HEK293 (cell line): Measurements from ENCODE around the gene EVX1.

Experiments
- BCL11B ChIP-seq: fragments of 450-650 bp; formaldehyde crosslinking; IDR thresholded peaks from 2 replicates; pipeline ENCODE4 v1.5.1; 2016; ENCODE audit warnings: low read depth, missing biosample characterization, missing genetic modification characterization
- KLF1 ChIP-seq: fragments of 450-650 bp; formaldehyde crosslinking; IDR thresholded peaks from 2 replicates; pipeline ENCODE4 v1.5.1; 2016; ENCODE audit warnings: missing biosample characterization, missing genetic modification characterization
- KLF16 ChIP-seq: fragments of 450-650 bp; formaldehyde crosslinking; IDR thresholded peaks from 2 replicates; pipeline ENCODE4 v1.5.1; 2017; ENCODE audit warnings: missing biosample characterization, missing genetic modification characterization
- KLF7 ChIP-seq: fragments of 450-650 bp; formaldehyde crosslinking; IDR thresholded peaks from 2 replicates; pipeline ENCODE4 v1.5.1; 2016; ENCODE audit warnings: missing biosample characterization, missing genetic modification characterization, borderline replicate concordance
- MYNN ChIP-seq: fragments of 450-650 bp; formaldehyde crosslinking; IDR thresholded peaks from 2 replicates; pipeline ENCODE4 v1.5.1; 2016; ENCODE audit warnings: missing biosample characterization, missing genetic modification characterization, borderline replicate concordance
- OSR2 ChIP-seq: fragments of 450-650 bp; formaldehyde crosslinking; IDR thresholded peaks from 2 replicates; pipeline ENCODE4 v1.5.1; 2016; ENCODE audit warnings: missing biosample characterization, missing genetic modification characterization
- PRDM1 ChIP-seq: fragments of 450-650 bp; formaldehyde crosslinking; IDR thresholded peaks from 2 replicates; pipeline ENCODE4; 2016; ENCODE audit warnings: missing biosample characterization, missing genetic modification characterization
- WT1 ChIP-seq: fragments of 450-650 bp; formaldehyde crosslinking; IDR thresholded peaks from 2 replicates; pipeline ENCODE4 v1.5.1; 2016; ENCODE audit warnings: missing biosample characterization, missing genetic modification characterization
- ZNF10 ChIP-seq: fragments of 450-650 bp; formaldehyde crosslinking; IDR thresholded peaks from 2 replicates; pipeline ENCODE4 v1.5.1; 2017; ENCODE audit warnings: missing biosample characterization, missing genetic modification characterization
- ZNF202 ChIP-seq: fragments of 450-650 bp; formaldehyde crosslinking; IDR thresholded peaks from 2 replicates; pipeline ENCODE4 v1.5.1; 2016; ENCODE audit warnings: missing biosample characterization, missing genetic modification characterization, borderline replicate concordance
- ZNF239 ChIP-seq: fragments of 450-650 bp; formaldehyde crosslinking; IDR thresholded peaks from 2 replicates; pipeline ENCODE4 v1.5.1; 2016; ENCODE audit warnings: missing biosample characterization, missing genetic modification characterization
- ZNF274 ChIP-seq, 2 experiments: fragments of 200-500 bp in 1 of 2; fragments of 450-650 bp in 1 of 2; sonication (Bioruptor generic) in 1 of 2; formaldehyde crosslinking in 1 of 2; IDR thresholded peaks; 2 replicates each; pipeline versions ENCODE4 v1.5.1 to v1.6.1; 2014 to 2016; ENCODE audit warnings: borderline replicate concordance in 1 of 2, inconsistent platforms in 1 of 2, low read length in 1 of 2, missing biosample characterization in 1 of 2, missing genetic modification characterization in 1 of 2
- ZNF48 ChIP-seq: fragments of 450-650 bp; formaldehyde crosslinking; IDR thresholded peaks from 2 replicates; pipeline ENCODE4 v1.5.1; 2016; ENCODE audit warnings: missing biosample characterization, missing genetic modification characterization
- ZNF549 ChIP-seq: fragments of 450-650 bp; IDR thresholded peaks from 2 replicates; pipeline ENCODE4 v1.5.1; 2018; ENCODE audit warnings: missing biosample characterization, missing genetic modification characterization, mild to moderate bottlenecking, inconsistent platforms, moderate library complexity
- ZNF596 ChIP-seq: fragments of 450-650 bp; IDR thresholded peaks from 2 replicates; pipeline ENCODE4 v1.5.0; 2018; ENCODE audit warnings: missing biosample characterization, mild to moderate bottlenecking, missing genetic modification characterization, moderate library complexity
- ZNF600 ChIP-seq: fragments of 450-650 bp; formaldehyde crosslinking; IDR thresholded peaks from 2 replicates; pipeline ENCODE4 v1.5.1; 2016; ENCODE audit warnings: missing biosample characterization, missing genetic modification characterization
- ZNF621 ChIP-seq: fragments of 450-650 bp; formaldehyde crosslinking; IDR thresholded peaks from 2 replicates; pipeline ENCODE4 v1.5.1; 2017; ENCODE audit warnings: missing biosample characterization, missing genetic modification characterization
- ZNF76 ChIP-seq: fragments of 450-650 bp; formaldehyde crosslinking; IDR thresholded peaks from 2 replicates; pipeline ENCODE4; 2016; ENCODE audit warnings: low read depth, missing biosample characterization, missing genetic modification characterization, borderline replicate concordance
- ZNF768 ChIP-seq: fragments of 450-650 bp; formaldehyde crosslinking; IDR thresholded peaks from 2 replicates; pipeline ENCODE4 v1.5.1; 2018; ENCODE audit warnings: missing biosample characterization, mild to moderate bottlenecking, missing genetic modification characterization
- ZNF791 ChIP-seq: fragments of 450-650 bp; formaldehyde crosslinking; IDR thresholded peaks from 2 replicates; pipeline ENCODE4 v1.5.1; 2016; ENCODE audit warnings: missing biosample characterization, missing genetic modification characterization
- ZNF843 ChIP-seq: fragments of 450-650 bp; formaldehyde crosslinking; IDR thresholded peaks from 2 replicates; pipeline ENCODE4 v1.5.1; 2016; ENCODE audit warnings: missing biosample characterization, missing genetic modification characterization
- ZSCAN16 ChIP-seq: fragments of 450-650 bp; formaldehyde crosslinking; IDR thresholded peaks from 2 replicates; pipeline ENCODE4 v1.5.1; 2016; ENCODE audit warnings: missing biosample characterization, missing genetic modification characterization
- TF ChIP-seq, protein P1 (sequence below): fragments of 450-650 bp; formaldehyde crosslinking; IDR thresholded peaks from 2 replicates; pipeline ENCODE4 v1.5.1; 2016; ENCODE audit warnings: missing biosample characterization, missing genetic modification characterization
- TF ChIP-seq, protein P2 (sequence below): fragments of 450-650 bp; formaldehyde crosslinking; IDR thresholded peaks from 2 replicates; pipeline ENCODE4 v1.5.1; 2017; ENCODE audit warnings: missing biosample characterization, missing genetic modification characterization
- TF ChIP-seq, protein P3 (sequence below): fragments of 450-650 bp; formaldehyde crosslinking; IDR thresholded peaks from 2 replicates; pipeline ENCODE4 v1.5.1; 2017; ENCODE audit warnings: missing biosample characterization, missing genetic modification characterization
- TF ChIP-seq, protein P4 (sequence below): fragments of 450-650 bp; formaldehyde crosslinking; IDR thresholded peaks from 2 replicates; pipeline ENCODE4 v1.5.1; 2016; ENCODE audit warnings: missing biosample characterization, missing genetic modification characterization, low read depth
- TF ChIP-seq, protein P5 (sequence below): fragments of 450-650 bp; formaldehyde crosslinking; IDR thresholded peaks from 2 replicates; pipeline ENCODE4 v1.5.1; 2016; ENCODE audit warnings: missing biosample characterization, missing genetic modification characterization

The EVX1 gene

DNA sequence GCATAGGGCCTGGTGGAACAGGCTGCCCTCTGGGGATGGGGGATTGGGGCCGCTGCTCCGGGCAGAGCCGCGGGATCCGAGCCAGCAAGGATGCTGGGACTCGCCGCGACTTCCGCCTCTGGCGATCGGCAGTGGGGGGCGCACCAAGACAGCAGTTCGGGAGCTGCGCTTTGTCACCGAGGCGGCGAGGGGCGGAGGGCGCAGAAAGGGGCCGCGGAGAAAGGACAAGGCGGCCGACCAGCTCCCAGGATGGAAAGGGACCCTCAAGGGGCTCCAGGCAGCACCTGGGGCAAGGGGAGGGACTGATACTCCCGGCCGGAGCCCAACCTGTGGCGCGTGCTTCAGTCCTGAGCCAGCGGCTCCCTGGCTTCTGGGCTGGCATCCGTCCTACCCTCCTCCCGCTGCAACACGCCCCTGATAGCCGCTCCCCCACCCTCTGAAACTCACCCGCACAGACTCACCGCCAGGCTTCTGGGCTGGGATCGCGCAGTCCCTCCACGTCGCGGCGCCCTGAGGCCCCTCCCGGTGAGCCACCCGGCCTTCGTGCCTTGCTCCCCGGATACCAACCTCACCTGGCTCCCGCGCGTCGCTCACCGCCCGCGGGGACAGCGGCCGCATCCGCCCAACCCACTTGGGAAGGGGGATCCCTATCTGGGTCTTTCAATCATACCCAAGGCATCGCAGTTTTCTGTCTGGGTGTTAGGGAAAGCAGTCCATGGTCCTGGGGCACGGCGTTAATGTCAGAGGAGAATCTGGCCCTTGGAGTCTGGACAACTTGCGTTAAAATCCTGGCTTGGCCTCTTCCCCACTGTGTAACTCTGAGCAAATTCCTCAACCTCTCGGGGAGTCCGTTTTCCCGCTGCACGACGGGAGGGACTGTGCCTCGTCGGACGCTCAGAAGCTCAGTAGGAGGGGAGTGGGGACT is 7.0 kb upstream of the EVX1 start (continued):
- TF ChIP-seq, protein P1, sequence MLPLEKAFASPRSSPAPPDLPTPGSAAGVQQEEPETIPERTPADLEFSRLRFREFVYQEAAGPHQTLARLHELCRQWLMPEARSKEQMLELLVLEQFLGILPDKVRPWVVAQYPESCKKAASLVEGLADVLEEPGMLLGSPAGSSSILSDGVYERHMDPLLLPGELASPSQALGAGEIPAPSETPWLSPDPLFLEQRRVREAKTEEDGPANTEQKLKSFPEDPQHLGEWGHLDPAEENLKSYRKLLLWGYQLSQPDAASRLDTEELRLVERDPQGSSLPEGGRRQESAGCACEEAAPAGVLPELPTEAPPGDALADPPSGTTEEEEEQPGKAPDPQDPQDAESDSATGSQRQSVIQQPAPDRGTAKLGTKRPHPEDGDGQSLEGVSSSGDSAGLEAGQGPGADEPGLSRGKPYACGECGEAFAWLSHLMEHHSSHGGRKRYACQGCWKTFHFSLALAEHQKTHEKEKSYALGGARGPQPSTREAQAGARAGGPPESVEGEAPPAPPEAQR (tag by site-specific recombination) = no peak
- TF ChIP-seq ZSCAN16 (tag by site-specific recombination) (no peak), ZNF596 (tag by site-specific recombination) (no peak), ZNF48 (tag by site-specific recombination) (no peak), ZNF274 (IDR thresholded peaks at IDR 0.05; ENCODE audit: low read length) (no peak), ZNF274 (tag by site-specific recombination; IDR thresholded peaks at IDR 0.05; ENCODE audit: borderline replicate concordance) (no peak), WT1 (tag by site-specific recombination) (peak; percentile 44; the same call in 1 of the 2 replicates), ZNF768 (tag by site-specific recombination) (no peak), ZNF600 (tag by site-specific recombination) (no peak), MYNN (no peak), PRDM1 (tag by site-specific recombination) (no peak), ZNF239 (tag by site-specific recombination) (no peak), ZNF791 (no peak), KLF7 (tag by site-specific recombination) (no peak), ZNF549 (tag by site-specific recombination) (no peak), ZNF843 (tag by site-specific recombination) (no peak), ZNF202 (tag by site-specific recombination) (no peak), KLF1 (peak; percentile 63; the same call in 1 of the 2 replicates), ZNF10 (tag by site-specific recombination) (no peak), KLF16 (peak; percentile 77), ZNF76 (peak; percentile 71), OSR2 (tag by site-specific recombination) (peak; percentile 78; the same call in 1 of the 2 replicates), BCL11B (no peak), ZNF621 (tag by site-specific recombination) (no peak)
- TF ChIP-seq, protein P2, sequence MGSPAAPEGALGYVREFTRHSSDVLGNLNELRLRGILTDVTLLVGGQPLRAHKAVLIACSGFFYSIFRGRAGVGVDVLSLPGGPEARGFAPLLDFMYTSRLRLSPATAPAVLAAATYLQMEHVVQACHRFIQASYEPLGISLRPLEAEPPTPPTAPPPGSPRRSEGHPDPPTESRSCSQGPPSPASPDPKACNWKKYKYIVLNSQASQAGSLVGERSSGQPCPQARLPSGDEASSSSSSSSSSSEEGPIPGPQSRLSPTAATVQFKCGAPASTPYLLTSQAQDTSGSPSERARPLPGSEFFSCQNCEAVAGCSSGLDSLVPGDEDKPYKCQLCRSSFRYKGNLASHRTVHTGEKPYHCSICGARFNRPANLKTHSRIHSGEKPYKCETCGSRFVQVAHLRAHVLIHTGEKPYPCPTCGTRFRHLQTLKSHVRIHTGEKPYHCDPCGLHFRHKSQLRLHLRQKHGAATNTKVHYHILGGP = no peak
- TF ChIP-seq, protein P3, sequence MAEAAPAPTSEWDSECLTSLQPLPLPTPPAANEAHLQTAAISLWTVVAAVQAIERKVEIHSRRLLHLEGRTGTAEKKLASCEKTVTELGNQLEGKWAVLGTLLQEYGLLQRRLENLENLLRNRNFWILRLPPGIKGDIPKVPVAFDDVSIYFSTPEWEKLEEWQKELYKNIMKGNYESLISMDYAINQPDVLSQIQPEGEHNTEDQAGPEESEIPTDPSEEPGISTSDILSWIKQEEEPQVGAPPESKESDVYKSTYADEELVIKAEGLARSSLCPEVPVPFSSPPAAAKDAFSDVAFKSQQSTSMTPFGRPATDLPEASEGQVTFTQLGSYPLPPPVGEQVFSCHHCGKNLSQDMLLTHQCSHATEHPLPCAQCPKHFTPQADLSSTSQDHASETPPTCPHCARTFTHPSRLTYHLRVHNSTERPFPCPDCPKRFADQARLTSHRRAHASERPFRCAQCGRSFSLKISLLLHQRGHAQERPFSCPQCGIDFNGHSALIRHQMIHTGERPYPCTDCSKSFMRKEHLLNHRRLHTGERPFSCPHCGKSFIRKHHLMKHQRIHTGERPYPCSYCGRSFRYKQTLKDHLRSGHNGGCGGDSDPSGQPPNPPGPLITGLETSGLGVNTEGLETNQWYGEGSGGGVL (tag by site-specific recombination) = peak; percentile 8; the same call in 1 of the 2 replicates
- TF ChIP-seq, protein P4, sequence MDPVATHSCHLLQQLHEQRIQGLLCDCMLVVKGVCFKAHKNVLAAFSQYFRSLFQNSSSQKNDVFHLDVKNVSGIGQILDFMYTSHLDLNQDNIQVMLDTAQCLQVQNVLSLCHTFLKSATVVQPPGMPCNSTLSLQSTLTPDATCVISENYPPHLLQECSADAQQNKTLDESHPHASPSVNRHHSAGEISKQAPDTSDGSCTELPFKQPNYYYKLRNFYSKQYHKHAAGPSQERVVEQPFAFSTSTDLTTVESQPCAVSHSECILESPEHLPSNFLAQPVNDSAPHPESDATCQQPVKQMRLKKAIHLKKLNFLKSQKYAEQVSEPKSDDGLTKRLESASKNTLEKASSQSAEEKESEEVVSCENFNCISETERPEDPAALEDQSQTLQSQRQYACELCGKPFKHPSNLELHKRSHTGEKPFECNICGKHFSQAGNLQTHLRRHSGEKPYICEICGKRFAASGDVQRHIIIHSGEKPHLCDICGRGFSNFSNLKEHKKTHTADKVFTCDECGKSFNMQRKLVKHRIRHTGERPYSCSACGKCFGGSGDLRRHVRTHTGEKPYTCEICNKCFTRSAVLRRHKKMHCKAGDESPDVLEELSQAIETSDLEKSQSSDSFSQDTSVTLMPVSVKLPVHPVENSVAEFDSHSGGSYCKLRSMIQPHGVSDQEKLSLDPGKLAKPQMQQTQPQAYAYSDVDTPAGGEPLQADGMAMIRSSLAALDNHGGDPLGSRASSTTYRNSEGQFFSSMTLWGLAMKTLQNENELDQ = no peak
- TF ChIP-seq, protein P5, sequence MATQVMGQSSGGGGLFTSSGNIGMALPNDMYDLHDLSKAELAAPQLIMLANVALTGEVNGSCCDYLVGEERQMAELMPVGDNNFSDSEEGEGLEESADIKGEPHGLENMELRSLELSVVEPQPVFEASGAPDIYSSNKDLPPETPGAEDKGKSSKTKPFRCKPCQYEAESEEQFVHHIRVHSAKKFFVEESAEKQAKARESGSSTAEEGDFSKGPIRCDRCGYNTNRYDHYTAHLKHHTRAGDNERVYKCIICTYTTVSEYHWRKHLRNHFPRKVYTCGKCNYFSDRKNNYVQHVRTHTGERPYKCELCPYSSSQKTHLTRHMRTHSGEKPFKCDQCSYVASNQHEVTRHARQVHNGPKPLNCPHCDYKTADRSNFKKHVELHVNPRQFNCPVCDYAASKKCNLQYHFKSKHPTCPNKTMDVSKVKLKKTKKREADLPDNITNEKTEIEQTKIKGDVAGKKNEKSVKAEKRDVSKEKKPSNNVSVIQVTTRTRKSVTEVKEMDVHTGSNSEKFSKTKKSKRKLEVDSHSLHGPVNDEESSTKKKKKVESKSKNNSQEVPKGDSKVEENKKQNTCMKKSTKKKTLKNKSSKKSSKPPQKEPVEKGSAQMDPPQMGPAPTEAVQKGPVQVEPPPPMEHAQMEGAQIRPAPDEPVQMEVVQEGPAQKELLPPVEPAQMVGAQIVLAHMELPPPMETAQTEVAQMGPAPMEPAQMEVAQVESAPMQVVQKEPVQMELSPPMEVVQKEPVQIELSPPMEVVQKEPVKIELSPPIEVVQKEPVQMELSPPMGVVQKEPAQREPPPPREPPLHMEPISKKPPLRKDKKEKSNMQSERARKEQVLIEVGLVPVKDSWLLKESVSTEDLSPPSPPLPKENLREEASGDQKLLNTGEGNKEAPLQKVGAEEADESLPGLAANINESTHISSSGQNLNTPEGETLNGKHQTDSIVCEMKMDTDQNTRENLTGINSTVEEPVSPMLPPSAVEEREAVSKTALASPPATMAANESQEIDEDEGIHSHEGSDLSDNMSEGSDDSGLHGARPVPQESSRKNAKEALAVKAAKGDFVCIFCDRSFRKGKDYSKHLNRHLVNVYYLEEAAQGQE = no peak
